ENCODE results near the gene GAK. TPM values are rescaled to one million over a fixed set of nuclear protein-coding genes. Genes with fewer than 3 reads are reported as not detected.
"Not testable (repeated sequence)": the region's sequence is repeated elsewhere in the genome, so short reads cannot be mapped to it uniquely, and the experiment has no call there.

Gene GAK
- polyA plus RNA-seq, 2 donors = 82.3 to 147 TPM

DNA sequence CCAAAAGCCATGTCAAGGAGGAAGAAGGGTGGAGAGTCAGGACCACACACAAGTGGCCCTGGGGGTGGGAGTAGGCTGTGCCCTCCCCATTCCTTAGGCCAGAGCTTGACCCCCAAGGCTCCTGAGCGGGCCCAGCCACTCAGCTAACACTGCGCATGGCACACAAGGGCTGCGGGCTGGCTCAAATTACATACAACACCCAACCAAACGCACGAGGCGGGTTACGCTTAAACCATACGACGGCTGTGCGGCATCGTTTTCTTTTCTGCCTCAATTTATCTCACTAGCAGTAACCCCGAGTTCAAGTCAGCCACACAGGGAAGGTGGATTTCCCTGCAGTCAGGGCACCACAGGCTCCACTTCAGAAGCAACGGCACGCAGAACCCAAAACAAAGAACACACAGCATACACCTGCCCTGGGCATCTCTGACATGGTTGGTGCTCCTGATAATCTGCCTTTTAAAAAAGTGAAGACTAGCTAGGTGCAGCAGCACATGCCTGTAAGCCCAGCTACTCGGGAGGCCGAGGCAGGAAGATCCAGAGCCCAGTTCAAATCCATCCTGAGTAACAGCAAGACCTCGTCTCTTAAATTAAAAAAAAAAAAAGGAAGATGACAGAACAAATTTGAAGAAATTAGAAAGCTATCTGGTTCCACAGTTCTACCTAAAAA, 2.9 kb downstream of the GAK start:
- Histone ChIP-seq H3K4me1 (ENCODE audit: control insufficient read depth in 2 of 2, insufficient read depth in 2 of 2, low read length in 1 of 2) (peaks cover 6 to 7% of the 10 kb centered on the region in 2 donors), H3K9me3 (ENCODE audit: control insufficient read depth in 2 of 2, insufficient read depth in 1 of 2, low read depth in 1 of 2, low read length in 1 of 2) (no peaks in the 10 kb centered on the region), H3K27me3 (ENCODE audit: control insufficient read depth in 1 of 2, insufficient read depth in 2 of 2, low read length in 2 of 2) (no peaks in the 10 kb centered on the region), H3K4me3 (ENCODE audit: low read depth in 1 of 2, low read length in 2 of 2) (no peak overlapping the region), H3K27ac (ENCODE audit: low read depth in 2 of 2, low read length in 1 of 2) (no peak overlapping the region), H3K36me3 (ENCODE audit: control insufficient read depth in 2 of 2, insufficient read depth in 2 of 2, low read length in 1 of 2) (peaks cover 0 to 3% of the 10 kb centered on the region in 2 donors)
- 89 to 90% methylated on average over 17 of the region's 17 CpGs for WGBS, 2 donors

DNA sequence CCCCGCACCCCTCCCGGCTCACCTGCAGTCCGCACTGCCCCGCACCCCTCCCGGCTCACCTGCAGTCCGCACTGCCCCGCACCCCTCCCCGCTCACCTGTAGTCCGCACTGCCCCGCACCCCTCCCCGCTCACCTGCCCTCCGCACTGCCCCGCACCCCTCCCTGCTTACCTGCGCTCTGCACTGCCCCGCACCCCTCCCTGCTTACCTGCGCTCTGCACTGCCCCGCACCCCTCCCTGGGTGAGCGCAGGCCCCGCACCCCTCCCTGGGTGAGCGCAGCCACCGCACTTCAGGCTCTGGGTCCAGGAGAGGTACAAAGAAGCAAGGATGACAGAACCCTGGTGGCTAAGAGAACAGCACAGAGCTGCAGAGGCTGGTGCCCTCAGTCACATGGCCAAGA, 4.5 kb downstream of the GAK start:
- 93% methylated on average over 16 to 21 of the region's 21 CpGs for WGBS, 2 donors
- H3K4me1 ChIP-seq (ENCODE audit: control insufficient read depth in 2 of 2, insufficient read depth in 2 of 2, low read length in 1 of 2); H3K27me3 ChIP-seq (ENCODE audit: control insufficient read depth in 1 of 2, insufficient read depth in 2 of 2, low read length in 2 of 2); H3K4me3 ChIP-seq (ENCODE audit: low read depth in 1 of 2, low read length in 2 of 2); H3K36me3 ChIP-seq (ENCODE audit: control insufficient read depth in 2 of 2, insufficient read depth in 2 of 2, low read length in 1 of 2); H3K9me3 ChIP-seq (ENCODE audit: control insufficient read depth in 2 of 2, insufficient read depth in 1 of 2, low read depth in 1 of 2, low read length in 1 of 2); H3K27ac ChIP-seq (ENCODE audit: low read depth in 2 of 2, low read length in 1 of 2): not testable (repeated sequence)

DNA sequence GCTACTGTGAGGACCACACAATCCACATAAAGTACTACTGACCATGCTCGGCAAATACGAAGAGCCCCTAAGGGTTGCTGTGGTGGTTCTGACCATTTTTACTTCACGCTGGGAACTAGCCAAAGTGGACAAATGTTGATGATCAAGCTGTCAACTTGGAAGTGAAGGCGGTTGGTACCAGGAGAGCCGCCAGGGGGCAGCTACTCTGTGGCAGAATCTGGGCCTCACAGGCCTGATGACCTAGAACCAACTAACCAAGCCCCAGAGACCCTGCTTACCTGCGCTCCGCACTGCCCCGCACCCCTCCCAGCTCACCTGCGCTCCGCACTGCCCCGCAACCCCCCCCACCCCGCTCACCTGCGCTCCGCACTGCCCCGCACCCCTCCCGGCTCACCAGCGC, 5.6 kb downstream of the GAK start:
- 76 to 85% methylated on average over 15 to 17 of the region's 17 CpGs for WGBS, 2 donors
- Histone ChIP-seq H3K4me3 (ENCODE audit: low read depth in 1 of 2, low read length in 2 of 2) (no peak overlapping the region), H3K27ac (ENCODE audit: low read depth in 2 of 2, low read length in 1 of 2) (no peak overlapping the region), H3K4me1 (ENCODE audit: control insufficient read depth in 2 of 2, insufficient read depth in 2 of 2, low read length in 1 of 2) (peaks cover 6 to 7% of the 10 kb centered on the region in 2 donors), H3K9me3 (ENCODE audit: control insufficient read depth in 2 of 2, insufficient read depth in 1 of 2, low read depth in 1 of 2, low read length in 1 of 2) (no peaks in the 10 kb centered on the region), H3K36me3 (ENCODE audit: control insufficient read depth in 2 of 2, insufficient read depth in 2 of 2, low read length in 1 of 2) (peaks cover 0 to 3% of the 10 kb centered on the region in 2 donors), H3K27me3 (ENCODE audit: control insufficient read depth in 1 of 2, insufficient read depth in 2 of 2, low read length in 2 of 2) (no peaks in the 10 kb centered on the region)

DNA sequence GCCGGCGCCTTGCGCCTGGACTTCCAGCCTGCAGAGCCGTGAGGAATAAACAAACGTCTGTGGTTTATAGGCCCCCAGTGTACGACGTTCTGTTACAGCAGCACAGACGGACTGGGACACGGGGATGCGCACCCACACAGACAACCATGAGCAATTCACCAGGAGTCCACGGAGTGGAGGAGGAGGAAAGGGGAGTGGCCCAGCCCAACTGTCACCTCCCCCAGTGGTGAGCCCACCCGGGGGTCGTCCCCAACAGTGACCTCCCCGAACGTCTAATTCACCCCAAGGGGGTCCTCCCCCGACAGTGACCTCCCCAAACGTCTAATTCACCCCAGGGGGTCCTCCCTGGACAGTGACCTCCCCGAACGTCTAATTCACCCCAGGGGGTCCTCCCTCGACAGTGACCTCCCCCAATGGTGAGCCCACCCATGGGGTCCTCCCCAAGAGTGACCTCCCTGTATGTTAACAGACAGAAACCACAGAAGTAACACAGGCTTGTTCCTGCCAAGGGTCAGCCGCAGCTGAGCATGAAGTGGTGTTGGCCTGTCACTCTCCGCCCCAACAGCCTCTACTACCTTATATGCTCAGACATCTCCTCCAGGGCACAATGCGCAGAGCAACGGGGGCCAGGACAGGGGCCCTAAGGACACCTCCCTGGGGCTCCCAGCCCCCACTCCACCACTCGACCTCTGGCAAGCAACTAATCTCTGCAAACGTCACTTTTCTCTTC, 6.2 kb downstream of the GAK start:
- Histone ChIP-seq H3K4me3 (ENCODE audit: low read depth in 1 of 2, low read length in 2 of 2) (no peak overlapping the region), H3K4me1 (ENCODE audit: control insufficient read depth in 2 of 2, insufficient read depth in 2 of 2, low read length in 1 of 2) (peaks cover 3 to 6% of the 10 kb centered on the region in 2 donors), H3K9me3 (ENCODE audit: control insufficient read depth in 2 of 2, insufficient read depth in 1 of 2, low read depth in 1 of 2, low read length in 1 of 2) (no peaks in the 10 kb centered on the region), H3K27ac (ENCODE audit: low read depth in 2 of 2, low read length in 1 of 2) (no peak overlapping the region), H3K27me3 (ENCODE audit: control insufficient read depth in 1 of 2, insufficient read depth in 2 of 2, low read length in 2 of 2) (no peaks in the 10 kb centered on the region), H3K36me3 (ENCODE audit: control insufficient read depth in 2 of 2, insufficient read depth in 2 of 2, low read length in 1 of 2) (peaks cover 0 to 3% of the 10 kb centered on the region in 2 donors)
- WGBS, 2 donors = 81 to 83% methylated on average over 26 of the region's 26 CpGs

DNA sequence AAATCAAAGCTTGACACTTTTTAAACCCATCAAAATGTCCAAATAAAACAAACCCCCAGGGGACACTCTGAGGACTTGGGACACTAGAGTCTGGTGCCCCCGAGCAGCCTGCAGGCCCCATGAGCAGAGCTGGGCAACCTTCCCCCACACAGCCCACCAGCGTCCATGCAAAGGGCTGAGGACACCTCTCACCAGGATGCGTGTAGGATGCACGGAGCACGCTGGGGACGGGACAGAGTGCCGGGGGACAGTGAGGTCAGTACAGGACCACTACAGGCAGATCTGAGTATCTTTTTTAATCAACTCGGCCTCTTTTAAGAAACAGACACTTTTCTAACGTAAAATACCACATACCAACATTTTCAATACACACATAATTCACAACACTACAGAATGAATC, 6.9 kb downstream of the GAK start:
- Histone ChIP-seq H3K9me3 (ENCODE audit: control insufficient read depth in 2 of 2, insufficient read depth in 1 of 2, low read depth in 1 of 2, low read length in 1 of 2) (no peaks in the 10 kb centered on the region), H3K36me3 (ENCODE audit: control insufficient read depth in 2 of 2, insufficient read depth in 2 of 2, low read length in 1 of 2) (peaks cover 0 to 3% of the 10 kb centered on the region in 2 donors), H3K4me3 (ENCODE audit: low read depth in 1 of 2, low read length in 2 of 2) (no peak overlapping the region), H3K27me3 (ENCODE audit: control insufficient read depth in 1 of 2, insufficient read depth in 2 of 2, low read length in 2 of 2) (no peaks in the 10 kb centered on the region), H3K27ac (ENCODE audit: low read depth in 2 of 2, low read length in 1 of 2) (no peak overlapping the region), H3K4me1 (ENCODE audit: control insufficient read depth in 2 of 2, insufficient read depth in 2 of 2, low read length in 1 of 2) (peaks cover 0 to 4% of the 10 kb centered on the region in 2 donors)
- 86% methylated on average over 9 of the region's 9 CpGs for WGBS, 2 donors

DNA sequence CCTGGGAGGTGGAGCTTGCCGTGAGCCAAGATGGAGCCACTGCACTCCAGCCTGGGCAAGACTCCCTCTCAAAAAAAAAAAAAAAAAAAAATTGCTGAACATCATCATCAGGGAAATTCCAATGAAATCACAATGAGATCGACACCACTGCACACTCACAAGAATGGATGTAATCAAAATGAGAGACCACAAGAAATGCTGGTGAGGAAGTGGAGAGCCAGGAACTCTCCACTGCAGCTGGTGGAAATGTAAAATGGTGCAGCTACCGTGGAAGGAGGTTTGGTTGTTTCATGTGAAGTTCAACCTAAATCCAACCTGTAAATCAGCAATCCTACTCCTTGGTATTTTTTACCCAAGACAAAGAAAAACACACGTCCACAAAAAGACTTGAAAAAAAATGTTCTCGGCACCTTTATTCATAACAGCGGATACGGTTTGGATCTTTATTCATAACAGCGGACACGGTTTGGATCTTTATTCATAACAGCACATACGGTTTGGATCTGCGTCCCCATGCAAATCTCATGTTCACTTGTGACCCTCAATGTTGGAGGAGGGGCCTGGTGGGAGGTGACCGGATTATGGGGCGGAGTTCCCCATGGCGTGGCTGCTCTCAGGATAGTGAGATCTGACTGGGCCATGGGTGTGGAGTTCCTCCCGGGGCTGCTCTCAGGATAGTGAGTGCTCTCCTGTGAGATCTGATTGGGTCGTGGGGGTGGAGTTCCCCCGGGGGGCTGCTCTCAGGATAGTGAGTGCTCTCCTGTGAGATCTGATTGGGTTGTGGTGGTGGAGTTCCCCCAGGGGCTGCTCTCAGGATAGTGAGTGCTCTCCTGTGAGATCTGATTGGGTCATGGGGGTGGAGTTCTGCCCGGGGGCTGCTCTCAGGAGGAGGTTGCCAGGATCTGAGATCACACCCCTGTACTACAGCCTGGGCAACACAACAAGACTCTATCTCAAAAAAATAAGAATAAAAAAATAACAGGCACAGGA, 7.7 kb downstream of the GAK start:
- Histone ChIP-seq H3K27me3 (ENCODE audit: control insufficient read depth in 1 of 2, insufficient read depth in 2 of 2, low read length in 2 of 2) (no peaks in the 10 kb centered on the region), H3K36me3 (ENCODE audit: control insufficient read depth in 2 of 2, insufficient read depth in 2 of 2, low read length in 1 of 2) (peaks cover 0 to 3% of the 10 kb centered on the region in 2 donors), H3K9me3 (ENCODE audit: control insufficient read depth in 2 of 2, insufficient read depth in 1 of 2, low read depth in 1 of 2, low read length in 1 of 2) (no peaks in the 10 kb centered on the region), H3K4me1 (ENCODE audit: control insufficient read depth in 2 of 2, insufficient read depth in 2 of 2, low read length in 1 of 2) (peaks cover 0 to 4% of the 10 kb centered on the region in 2 donors), H3K27ac (ENCODE audit: low read depth in 2 of 2, low read length in 1 of 2) (no peak overlapping the region), H3K4me3 (ENCODE audit: low read depth in 1 of 2, low read length in 2 of 2) (no peak overlapping the region)
- 67 to 76% methylated on average over 18 of the region's 18 CpGs for WGBS, 2 donors

DNA sequence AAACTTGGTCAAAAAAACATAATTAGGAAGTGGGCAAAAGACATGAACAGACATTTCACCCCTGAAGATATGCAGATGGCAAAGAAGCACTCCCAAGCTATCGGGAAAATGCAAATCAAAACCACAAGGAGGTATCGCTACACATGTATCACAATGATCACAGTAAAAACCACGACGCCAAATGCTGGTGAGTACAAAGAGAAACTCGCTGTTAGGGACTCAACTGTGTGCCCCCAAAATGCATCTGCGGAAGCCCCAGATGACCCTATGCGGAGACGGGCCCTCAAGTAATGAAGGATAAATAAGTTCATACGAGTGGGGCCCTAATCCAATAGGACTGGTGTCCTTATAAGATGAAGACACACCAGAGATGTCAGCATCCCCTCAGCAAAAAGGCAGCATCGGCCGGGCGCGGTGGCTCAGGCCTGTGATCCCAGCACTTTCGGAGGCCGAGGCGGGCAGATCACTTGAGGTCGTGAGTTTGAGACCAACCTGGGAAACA, 10.2 kb downstream of the GAK start:
- H3K27me3 ChIP-seq (ENCODE audit: control insufficient read depth in 1 of 2, insufficient read depth in 2 of 2, low read length in 2 of 2) = no peaks in the 10 kb centered on the region
- no peak overlapping the region for H3K27ac ChIP-seq (ENCODE audit: low read depth in 2 of 2, low read length in 1 of 2)
- no peaks in the 10 kb centered on the region for H3K4me1 ChIP-seq (ENCODE audit: control insufficient read depth in 2 of 2, insufficient read depth in 2 of 2, low read length in 1 of 2)
- no peaks in the 10 kb centered on the region for H3K9me3 ChIP-seq (ENCODE audit: control insufficient read depth in 2 of 2, insufficient read depth in 1 of 2, low read depth in 1 of 2, low read length in 1 of 2)
- WGBS, 2 donors = 88 to 89% methylated on average over 16 to 17 of the region's 17 CpGs
- H3K36me3 ChIP-seq (ENCODE audit: control insufficient read depth in 2 of 2, insufficient read depth in 2 of 2, low read length in 1 of 2) = no peaks in the 10 kb centered on the region
- no peak overlapping the region for H3K4me3 ChIP-seq (ENCODE audit: low read depth in 1 of 2, low read length in 2 of 2)

DNA sequence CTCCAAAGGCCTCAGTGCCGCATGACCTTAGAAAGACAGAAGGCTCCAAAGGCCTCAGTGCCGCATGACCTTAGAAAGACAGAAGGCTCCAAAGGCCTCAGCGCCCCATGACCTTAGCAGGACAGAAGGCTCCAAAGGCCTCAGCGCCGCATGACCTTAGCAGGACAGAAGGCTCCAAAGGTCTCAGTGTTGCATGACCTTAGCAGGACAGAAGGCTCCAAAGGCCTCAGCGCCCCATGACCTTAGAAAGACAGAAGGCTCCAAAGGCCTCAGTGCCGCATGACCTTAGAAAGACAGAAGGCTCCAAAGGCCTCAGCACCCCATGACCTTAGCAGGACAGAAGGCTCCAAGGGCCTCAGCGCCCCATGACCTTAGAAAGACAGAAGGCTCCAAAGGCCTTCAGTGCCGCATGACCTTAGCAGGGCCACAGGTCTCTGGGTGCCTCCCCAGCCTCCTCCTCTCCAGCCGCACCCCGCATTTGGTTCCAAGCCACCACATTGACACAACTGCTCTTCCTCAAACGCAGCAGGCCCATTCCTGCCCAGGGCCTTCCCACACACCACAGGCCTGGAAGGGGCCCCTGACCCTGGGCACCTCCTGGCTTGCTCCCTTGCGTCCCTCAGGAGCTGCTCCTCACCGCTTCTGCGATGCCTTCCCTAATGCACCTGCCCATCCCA, 13.0 kb downstream of the GAK start:
- not testable (repeated sequence) for H3K4me1 ChIP-seq (ENCODE audit: control insufficient read depth in 2 of 2, insufficient read depth in 2 of 2, low read length in 1 of 2); H3K27me3 ChIP-seq (ENCODE audit: control insufficient read depth in 1 of 2, insufficient read depth in 2 of 2, low read length in 2 of 2); H3K4me3 ChIP-seq (ENCODE audit: low read depth in 1 of 2, low read length in 2 of 2); H3K27ac ChIP-seq (ENCODE audit: low read depth in 2 of 2, low read length in 1 of 2); H3K36me3 ChIP-seq (ENCODE audit: control insufficient read depth in 2 of 2, insufficient read depth in 2 of 2, low read length in 1 of 2); H3K9me3 ChIP-seq (ENCODE audit: control insufficient read depth in 2 of 2, insufficient read depth in 1 of 2, low read depth in 1 of 2, low read length in 1 of 2)
- 96 to 99% methylated on average over 15 of the region's 15 CpGs for whole genome bisulfite sequencing, 2 donors

DNA sequence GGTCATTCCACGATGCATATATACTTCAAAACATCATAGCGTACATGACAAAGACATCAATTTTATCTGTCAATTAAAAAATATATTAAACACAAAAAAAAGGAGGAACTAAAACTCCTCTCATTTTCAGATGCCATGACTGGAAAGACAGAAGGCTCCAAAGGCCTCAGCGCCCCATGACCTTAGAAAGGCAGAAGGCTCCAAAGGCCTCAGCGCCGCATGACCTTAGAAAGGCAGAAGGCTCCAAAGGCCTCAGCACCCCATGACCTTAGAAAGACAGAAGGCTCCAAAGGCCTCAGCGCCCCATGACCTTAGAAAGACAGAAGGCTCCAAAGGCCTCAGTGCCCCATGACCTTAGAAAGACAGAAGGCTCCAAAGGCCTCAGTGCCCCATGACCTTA, 13.5 kb downstream of the GAK start:
- H3K27me3 ChIP-seq (ENCODE audit: control insufficient read depth in 1 of 2, insufficient read depth in 2 of 2, low read length in 2 of 2); H3K27ac ChIP-seq (ENCODE audit: low read depth in 2 of 2, low read length in 1 of 2); H3K4me1 ChIP-seq (ENCODE audit: control insufficient read depth in 2 of 2, insufficient read depth in 2 of 2, low read length in 1 of 2); H3K9me3 ChIP-seq (ENCODE audit: control insufficient read depth in 2 of 2, insufficient read depth in 1 of 2, low read depth in 1 of 2, low read length in 1 of 2); H3K4me3 ChIP-seq (ENCODE audit: low read depth in 1 of 2, low read length in 2 of 2); H3K36me3 ChIP-seq (ENCODE audit: control insufficient read depth in 2 of 2, insufficient read depth in 2 of 2, low read length in 1 of 2): not testable (repeated sequence)
- 93 to 94% methylated on average over 6 of the region's 6 CpGs for WGBS, 2 donors
